GM13976 (cell line): ENCODE results near the gene UGT1A9.

Source experiments
- DNase-seq: peaks from one replicate; pipeline ENCODE4 v3.0.0; 2012; ENCODE audit warnings: low spot score
- CTCF ChIP-seq: IDR thresholded peaks from 2 replicates; pipeline ENCODE4 v1.5.1; 2012; ENCODE audit warnings: borderline replicate concordance, mild to moderate bottlenecking; ENCODE audit not compliant: insufficient read depth; ENCODE audit errors: extremely low read depth, missing control alignments, control extremely low read depth
- in situ Hi-C: fragments of 300-500 bp; cut with MboI; formaldehyde crosslinking; loops from one replicate; pipeline ENCODE4 v1.12.0; 2022; ENCODE audit warnings: low sequenced_read_pairs, mixed read lengths, inconsistent platforms; ENCODE audit not compliant: unreplicated experiment

UGT1A9 gene

DNA sequence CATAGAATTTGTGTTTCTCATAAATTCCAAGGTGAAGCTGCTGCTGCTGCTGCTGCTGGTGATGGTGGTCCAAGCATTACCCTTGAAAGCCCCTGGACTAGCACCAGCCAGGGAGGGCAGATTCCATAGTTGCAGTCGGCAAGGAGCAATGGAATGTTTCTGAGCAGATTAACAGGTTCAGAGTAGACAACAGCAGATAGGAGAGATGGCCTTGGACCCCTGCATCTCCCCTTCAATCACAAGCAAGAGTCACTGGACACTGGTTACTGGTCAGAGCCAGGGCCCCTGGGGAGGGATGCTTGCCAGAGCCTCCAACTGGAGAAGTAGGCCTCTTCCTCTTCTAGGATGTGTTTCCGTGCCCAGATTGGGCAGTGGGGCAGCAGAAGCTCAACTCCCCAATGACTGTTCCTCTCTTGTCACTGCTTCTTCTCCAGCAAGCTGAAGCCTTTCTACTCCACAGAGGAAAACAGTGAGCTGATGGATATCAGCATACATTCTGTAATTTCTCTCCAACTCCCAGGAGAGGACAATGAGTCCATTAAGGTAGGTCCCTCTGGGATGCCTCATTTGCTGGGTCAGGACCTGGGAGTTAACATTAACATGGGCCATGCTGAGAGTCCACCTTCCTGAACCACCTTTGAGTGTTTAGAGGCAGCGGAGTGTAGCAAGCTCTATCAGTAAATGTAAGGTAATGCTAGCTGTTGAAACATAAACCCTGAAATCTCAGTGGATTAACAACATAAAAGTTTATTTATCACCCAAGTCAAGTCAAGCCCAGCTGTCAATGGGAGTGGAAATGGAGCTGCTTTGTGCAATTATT, 141.7 kb downstream of the UGT1A9 start:
- DNase-seq = no peak
- in situ Hi-C loops = no loop called here
- TF ChIP-seq CTCF = no peak

- in situ Hi-C loops = no loop called here
- TF ChIP-seq CTCF = no peak
- DNase-seq = no peak
Measured at GRCh38 chr2:233814056-233814835, 142.5 kb downstream of the UGT1A9 start.

- DNase-seq = no peak
- in situ Hi-C loops = no loop called here
- TF ChIP-seq CTCF = no peak
Measured at GRCh38 chr2:233815861-233816260, 144.2 kb downstream of the UGT1A9 start.

- in situ Hi-C loops = no loop called here
- TF ChIP-seq CTCF = no peak
Measured at GRCh38 chr2:233816334-233816733, 144.6 kb downstream of the UGT1A9 start.

GRCh38 chr2:233816771-233817170, 145.1 kb downstream of the UGT1A9 start:
- DNase-seq = no peak
- in situ Hi-C loops = no loop called here
- TF ChIP-seq CTCF = no peak

More at GRCh38 chr2:233816334-233816733, 144.6 kb downstream of the UGT1A9 start:
- DNase-seq = no peak

DNA sequence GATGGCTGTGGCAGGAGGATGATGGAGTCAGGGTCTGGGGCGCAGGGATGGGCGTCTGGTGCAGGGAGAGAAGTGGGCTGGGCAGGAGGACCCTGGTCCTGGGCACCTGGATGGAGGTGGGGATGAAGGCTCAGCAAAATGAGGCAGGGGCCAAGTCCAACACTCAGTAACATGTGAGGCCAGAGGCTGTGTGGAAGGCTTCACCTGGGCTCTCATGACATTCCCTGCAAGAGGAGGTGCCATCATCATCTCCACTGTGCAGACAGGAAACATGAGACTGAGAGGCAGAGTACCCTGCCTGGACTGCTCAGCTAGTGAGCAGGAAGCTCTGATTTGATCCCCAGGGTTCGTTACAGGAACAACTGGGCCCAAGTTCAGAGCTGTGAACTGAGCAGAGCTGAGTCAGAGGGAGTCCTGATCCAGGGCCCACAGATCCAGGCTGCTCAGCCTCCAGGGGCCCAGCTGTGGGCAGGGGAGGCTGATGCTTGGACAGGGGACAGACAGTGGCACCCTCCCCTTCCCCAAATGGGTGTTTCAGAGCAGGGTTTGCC, 145.7 kb downstream of the UGT1A9 start:
- in situ Hi-C loops = no loop called here
- no peak for DNase-seq
- TF ChIP-seq CTCF = no peak
